Measurements from ENCODE around the gene OTOP2.

Gene OTOP2

DNA sequence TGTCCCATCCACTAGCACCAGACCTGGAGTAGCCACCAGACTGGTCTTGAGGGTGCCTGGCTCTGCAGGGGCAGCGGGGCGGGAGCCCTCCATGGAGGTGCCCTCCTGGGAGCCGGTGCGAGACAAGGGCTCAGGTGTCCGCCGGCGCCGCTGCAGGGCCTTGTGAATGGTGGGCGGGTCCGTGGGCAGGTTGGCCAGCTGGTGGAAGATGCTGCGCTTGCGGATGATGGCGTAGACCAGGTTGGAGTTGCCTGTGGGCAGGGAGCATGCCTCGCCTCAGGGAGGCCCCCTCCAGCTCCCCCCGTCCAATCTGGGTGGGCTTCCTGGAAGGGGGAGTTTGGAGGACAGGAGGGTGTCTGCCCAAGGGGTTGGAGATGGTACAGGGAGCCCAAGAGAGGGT, 30.0 kb downstream of the OTOP2 start:
- Histone ChIP-seq H3K4me1 (ENCODE audit: control insufficient read depth, insufficient read depth, low read length) (no peaks in the 10 kb centered on the region), H3K4me3 (ENCODE audit: low read depth, low read length) (no peak overlapping the region), H3K36me3 (ENCODE audit: control insufficient read depth in 2 of 2, insufficient read depth in 1 of 2, low read length in 2 of 2) (peaks cover 0 to 11% of the 10 kb centered on the region in 2 experiments; a peak in 2 of 3 replicates), H3K9me3 (ENCODE audit: control insufficient read depth, insufficient read depth, low read depth, low read length) (no peaks in the 10 kb centered on the region), H3K27ac (ENCODE audit: extremely low read depth, low read depth, low read length) (no peak overlapping the region)
- TF ChIP-seq SALL2 (tag by site-specific recombination; IDR thresholded peaks at IDR 0.05; ENCODE audit: borderline replicate concordance) (no peak), ZFHX2 (tag by site-specific recombination; conservative IDR thresholded peaks at IDR 0.05) (peak; percentile 34)
- POLR2A ChIA-PET = no interaction called here
- CTCF ChIA-PET = no interaction called here

DNA sequence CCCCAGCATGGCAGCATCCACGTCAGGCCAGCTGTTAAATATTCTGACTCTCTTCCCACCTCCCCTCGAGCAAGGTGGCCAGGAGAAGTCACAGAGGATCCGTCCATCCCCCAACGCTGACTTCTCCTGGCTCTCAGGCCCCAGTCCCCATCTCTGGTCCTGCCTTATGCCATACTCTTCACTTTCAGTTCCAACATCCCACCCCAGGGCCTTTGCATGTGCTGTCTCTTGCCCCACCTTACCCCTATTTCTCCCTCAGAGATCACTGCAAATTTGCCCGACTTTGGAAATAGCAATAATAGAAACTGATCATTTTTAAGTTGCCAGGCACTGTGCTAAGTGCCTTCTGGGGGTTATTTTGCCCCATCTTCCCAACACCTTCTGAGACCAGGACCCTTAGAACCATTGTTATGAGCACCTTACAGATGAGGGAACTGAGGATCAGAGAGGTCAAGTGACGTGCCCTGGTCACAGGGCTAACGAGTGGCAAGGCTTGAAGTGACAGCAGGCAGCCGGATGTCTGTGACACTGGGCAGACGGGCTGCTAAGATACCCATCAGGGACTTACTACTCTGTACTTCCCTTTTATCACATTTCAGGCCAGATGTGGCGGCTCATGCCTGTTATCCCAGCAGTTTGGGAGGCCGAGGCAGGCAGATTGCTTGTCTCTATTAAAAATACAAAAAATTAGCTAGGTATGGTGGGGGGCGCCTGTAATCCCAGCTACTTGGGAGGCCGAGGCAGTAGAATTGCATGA, 30.8 kb downstream of the OTOP2 start:
- no peak overlapping the region for H3K27ac ChIP-seq (ENCODE audit: extremely low read depth, low read depth, low read length)
- H3K36me3 ChIP-seq (ENCODE audit: control insufficient read depth in 2 of 2, insufficient read depth in 1 of 2, low read length in 2 of 2) = peaks cover 0 to 13% of the 10 kb centered on the region in 2 experiments; a peak in 2 of 3 replicates
- TF ChIP-seq ZNF623 (tag by site-specific recombination; IDR thresholded peaks at IDR 0.05) (peak; percentile 97), ZNF416 (tag by site-specific recombination; IDR thresholded peaks at IDR 0.05) (no peak), REPIN1 (tag by site-specific recombination; IDR thresholded peaks at IDR 0.05; ENCODE audit: low read depth) (no peak), WT1 (tag by site-specific recombination; IDR thresholded peaks at IDR 0.05) (no peak), ZNF266 (tag by site-specific recombination; IDR thresholded peaks at IDR 0.05; ENCODE audit: low read depth) (no peak)
- H3K4me3 ChIP-seq (ENCODE audit: low read depth, low read length) = no peak overlapping the region
- ChIA-PET CTCF (interaction anchor here (4.9 kb wide), 1 partner anchor 162 kb away, joined by 42 read pairs; no protein-coding TSS in a partner anchor), POLR2A (no interaction called here)
- H3K9me3 ChIP-seq (ENCODE audit: control insufficient read depth, insufficient read depth, low read depth, low read length) = no peaks in the 10 kb centered on the region
- no peaks in the 10 kb centered on the region for H3K4me1 ChIP-seq (ENCODE audit: control insufficient read depth, insufficient read depth, low read length)

DNA sequence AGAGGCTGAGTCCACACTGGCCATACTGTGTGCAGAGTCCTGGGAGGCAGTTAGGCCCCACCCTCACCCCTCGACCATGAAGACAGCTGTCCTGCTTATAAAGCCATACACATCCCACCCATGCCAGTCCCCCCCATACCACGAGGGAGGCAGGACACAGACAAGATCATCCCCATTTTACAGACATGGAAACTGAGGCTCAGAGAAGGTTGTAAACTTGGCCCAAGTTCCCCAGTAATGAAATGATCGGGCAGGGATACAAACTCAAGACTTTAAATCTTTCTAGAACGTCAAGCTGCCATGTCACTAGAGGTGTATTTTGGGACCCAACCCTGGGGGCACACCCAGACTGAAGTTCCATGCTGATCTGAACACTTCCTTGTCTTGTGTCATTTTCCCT, 32.0 kb downstream of the OTOP2 start:
- Histone ChIP-seq H3K4me3 (ENCODE audit: low read depth, low read length) (no peak overlapping the region), H3K4me1 (ENCODE audit: control insufficient read depth, insufficient read depth, low read length) (no peaks in the 10 kb centered on the region), H3K9me3 (ENCODE audit: control insufficient read depth, insufficient read depth, low read depth, low read length) (no peaks in the 10 kb centered on the region), H3K27ac (ENCODE audit: extremely low read depth, low read depth, low read length) (no peak overlapping the region), H3K36me3 (ENCODE audit: control insufficient read depth in 2 of 2, insufficient read depth in 1 of 2, low read length in 2 of 2) (peaks cover 0 to 17% of the 10 kb centered on the region in 2 experiments; a peak in 2 of 3 replicates)
- CTCF ChIA-PET = interaction anchor here (0.9 to 7.6 kb wide), 9 partner anchors 9 to 298 kb away, joined by 3 to 100 read pairs (median 25); partner anchors contain the start of genes MRPL58, OTOP2 and USH1G
- POLR2A ChIA-PET = no interaction called here
- TF ChIP-seq ZNF174 (tag by site-specific recombination; IDR thresholded peaks at IDR 0.05) = no peak
- TF ChIP-seq HOXC10 (CRISPR knock-in tag; IDR thresholded peaks at IDR 0.05) = no peak
- TF ChIP-seq, protein P1, sequence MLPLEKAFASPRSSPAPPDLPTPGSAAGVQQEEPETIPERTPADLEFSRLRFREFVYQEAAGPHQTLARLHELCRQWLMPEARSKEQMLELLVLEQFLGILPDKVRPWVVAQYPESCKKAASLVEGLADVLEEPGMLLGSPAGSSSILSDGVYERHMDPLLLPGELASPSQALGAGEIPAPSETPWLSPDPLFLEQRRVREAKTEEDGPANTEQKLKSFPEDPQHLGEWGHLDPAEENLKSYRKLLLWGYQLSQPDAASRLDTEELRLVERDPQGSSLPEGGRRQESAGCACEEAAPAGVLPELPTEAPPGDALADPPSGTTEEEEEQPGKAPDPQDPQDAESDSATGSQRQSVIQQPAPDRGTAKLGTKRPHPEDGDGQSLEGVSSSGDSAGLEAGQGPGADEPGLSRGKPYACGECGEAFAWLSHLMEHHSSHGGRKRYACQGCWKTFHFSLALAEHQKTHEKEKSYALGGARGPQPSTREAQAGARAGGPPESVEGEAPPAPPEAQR (tag by site-specific recombination; IDR thresholded peaks at IDR 0.05) = no peak
- no peak for TF ChIP-seq MEIS1 (CRISPR knock-in tag; IDR thresholded peaks at IDR 0.05; ENCODE audit: borderline replicate concordance)
- TF ChIP-seq, protein P2, sequence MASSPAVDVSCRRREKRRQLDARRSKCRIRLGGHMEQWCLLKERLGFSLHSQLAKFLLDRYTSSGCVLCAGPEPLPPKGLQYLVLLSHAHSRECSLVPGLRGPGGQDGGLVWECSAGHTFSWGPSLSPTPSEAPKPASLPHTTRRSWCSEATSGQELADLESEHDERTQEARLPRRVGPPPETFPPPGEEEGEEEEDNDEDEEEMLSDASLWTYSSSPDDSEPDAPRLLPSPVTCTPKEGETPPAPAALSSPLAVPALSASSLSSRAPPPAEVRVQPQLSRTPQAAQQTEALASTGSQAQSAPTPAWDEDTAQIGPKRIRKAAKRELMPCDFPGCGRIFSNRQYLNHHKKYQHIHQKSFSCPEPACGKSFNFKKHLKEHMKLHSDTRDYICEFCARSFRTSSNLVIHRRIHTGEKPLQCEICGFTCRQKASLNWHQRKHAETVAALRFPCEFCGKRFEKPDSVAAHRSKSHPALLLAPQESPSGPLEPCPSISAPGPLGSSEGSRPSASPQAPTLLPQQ (tag by site-specific recombination; IDR thresholded peaks at IDR 0.05) = no peak
- no peak for TF ChIP-seq ZNF701 (tag by site-specific recombination; IDR thresholded peaks at IDR 0.05)
- TF ChIP-seq KLF10 (tag by site-specific recombination; IDR thresholded peaks at IDR 0.05) = no peak
- no peak for TF ChIP-seq ZNF157 (tag by site-specific recombination; IDR thresholded peaks at IDR 0.05)
- TF ChIP-seq ZSCAN16 (tag by site-specific recombination; IDR thresholded peaks at IDR 0.05) = no peak
- no peak for TF ChIP-seq ZBTB17 (tag by site-specific recombination; IDR thresholded peaks at IDR 0.05)
- no peak for TF ChIP-seq ZEB2 (tag by site-specific recombination; IDR thresholded peaks at IDR 0.05)
- no peak for TF ChIP-seq ZNF223 (tag by site-specific recombination; IDR thresholded peaks at IDR 0.05)
- TF ChIP-seq ZNF791 (tag by site-specific recombination; IDR thresholded peaks at IDR 0.05) = no peak
- TF ChIP-seq IKZF3 (tag by site-specific recombination; IDR thresholded peaks at IDR 0.05) = no peak
- no peak for TF ChIP-seq ZNF555 (tag by site-specific recombination; conservative IDR thresholded peaks at IDR 0.05)
- TF ChIP-seq ZNF473 (tag by site-specific recombination; IDR thresholded peaks at IDR 0.05) = no peak
- TF ChIP-seq, protein P3, sequence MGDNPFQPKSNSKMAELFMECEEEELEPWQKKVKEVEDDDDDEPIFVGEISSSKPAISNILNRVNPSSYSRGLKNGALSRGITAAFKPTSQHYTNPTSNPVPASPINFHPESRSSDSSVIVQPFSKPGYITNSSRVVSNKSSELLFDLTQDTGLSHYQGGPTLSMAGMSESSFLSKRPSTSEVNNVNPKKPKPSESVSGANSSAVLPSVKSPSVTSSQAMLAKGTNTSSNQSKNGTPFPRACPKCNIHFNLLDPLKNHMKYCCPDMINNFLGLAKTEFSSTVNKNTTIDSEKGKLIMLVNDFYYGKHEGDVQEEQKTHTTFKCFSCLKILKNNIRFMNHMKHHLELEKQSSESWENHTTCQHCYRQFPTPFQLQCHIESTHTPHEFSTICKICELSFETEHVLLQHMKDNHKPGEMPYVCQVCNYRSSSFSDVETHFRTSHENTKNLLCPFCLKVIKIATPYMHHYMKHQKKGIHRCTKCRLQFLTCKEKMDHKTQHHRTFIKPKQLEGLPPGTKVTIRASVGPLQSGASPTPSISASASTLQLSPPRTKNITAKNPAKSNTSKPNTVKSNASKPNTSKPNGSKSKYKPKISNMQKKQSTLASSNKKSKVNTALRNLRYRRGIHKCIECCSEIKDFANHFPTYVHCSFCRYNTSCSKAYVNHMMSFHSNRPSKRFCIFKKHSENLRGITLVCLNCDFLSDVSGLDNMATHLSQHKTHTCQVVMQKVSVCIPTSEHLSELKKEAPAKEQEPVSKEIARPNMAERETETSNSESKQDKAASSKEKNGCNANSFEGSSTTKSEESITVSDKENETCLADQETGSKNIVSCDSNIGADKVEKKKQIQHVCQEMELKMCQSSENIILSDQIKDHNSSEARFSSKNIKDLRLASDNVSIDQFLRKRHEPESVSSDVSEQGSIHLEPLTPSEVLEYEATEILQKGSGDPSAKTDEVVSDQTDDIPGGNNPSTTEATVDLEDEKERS (tag by site-specific recombination; IDR thresholded peaks at IDR 0.05) = no peak

Measured in HEK293 (cell line).